Measurements from ENCODE around the gene ARHGAP18.
"Not testable (repeated sequence)": the region's sequence is repeated elsewhere in the genome, so short reads cannot be mapped to it uniquely, and the experiment has no call there.

ARHGAP18 gene

DNA sequence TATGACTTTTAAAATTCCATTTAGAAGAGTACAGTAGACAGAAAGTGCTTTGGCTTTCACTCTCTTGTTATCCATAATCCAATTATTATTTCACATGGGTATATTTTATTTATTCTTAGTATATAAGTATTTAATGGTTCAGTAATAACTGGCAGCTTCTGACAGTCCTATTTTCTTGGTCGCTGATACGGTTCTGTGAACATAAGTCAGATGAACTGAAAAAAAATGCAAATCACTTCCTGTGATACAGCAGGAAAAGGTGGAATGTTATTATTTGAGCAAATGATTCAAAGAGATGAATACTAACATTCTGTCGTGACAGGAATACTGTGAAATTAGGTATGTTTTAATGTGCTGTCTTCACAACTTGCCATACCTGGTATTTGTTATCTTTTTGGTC lies 132.3 kb downstream of the ARHGAP18 start:
- no peak for DNase-seq (ENCODE audit: low spot score)
- in situ Hi-C loops (cut with MboI; ENCODE audit: low pct_unique_long_range_greater_than_20kb, low sequenced_read_pairs, unreplicated experiment) = no loop called here
- TF ChIP-seq, protein P1, sequence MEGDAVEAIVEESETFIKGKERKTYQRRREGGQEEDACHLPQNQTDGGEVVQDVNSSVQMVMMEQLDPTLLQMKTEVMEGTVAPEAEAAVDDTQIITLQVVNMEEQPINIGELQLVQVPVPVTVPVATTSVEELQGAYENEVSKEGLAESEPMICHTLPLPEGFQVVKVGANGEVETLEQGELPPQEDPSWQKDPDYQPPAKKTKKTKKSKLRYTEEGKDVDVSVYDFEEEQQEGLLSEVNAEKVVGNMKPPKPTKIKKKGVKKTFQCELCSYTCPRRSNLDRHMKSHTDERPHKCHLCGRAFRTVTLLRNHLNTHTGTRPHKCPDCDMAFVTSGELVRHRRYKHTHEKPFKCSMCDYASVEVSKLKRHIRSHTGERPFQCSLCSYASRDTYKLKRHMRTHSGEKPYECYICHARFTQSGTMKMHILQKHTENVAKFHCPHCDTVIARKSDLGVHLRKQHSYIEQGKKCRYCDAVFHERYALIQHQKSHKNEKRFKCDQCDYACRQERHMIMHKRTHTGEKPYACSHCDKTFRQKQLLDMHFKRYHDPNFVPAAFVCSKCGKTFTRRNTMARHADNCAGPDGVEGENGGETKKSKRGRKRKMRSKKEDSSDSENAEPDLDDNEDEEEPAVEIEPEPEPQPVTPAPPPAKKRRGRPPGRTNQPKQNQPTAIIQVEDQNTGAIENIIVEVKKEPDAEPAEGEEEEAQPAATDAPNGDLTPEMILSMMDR (IDR thresholded peaks at IDR 0.05; ENCODE audit: extremely low read depth, insufficient read depth, missing control alignments) = no peak

DNA sequence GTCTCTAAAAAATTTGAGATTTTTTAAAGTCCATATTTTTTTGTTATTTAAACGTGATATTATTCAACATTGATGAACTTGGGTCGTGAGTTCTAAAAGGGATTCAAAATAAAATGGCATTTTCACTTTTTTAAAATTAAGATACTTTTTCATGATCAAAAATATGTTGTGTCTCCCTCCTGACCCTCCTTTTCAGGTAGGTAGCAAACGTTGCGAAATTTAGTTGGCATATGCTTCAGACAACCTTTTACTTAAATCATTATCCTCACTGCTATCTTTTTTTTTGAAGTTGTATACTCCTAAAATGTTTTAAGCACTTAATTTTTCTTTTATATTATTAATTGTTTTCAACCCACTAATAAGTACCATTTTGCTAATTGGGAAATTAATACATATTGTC lies 133.5 kb downstream of the ARHGAP18 start:
- no peak for DNase-seq (ENCODE audit: low spot score)
- in situ Hi-C loops (cut with MboI; ENCODE audit: low pct_unique_long_range_greater_than_20kb, low sequenced_read_pairs, unreplicated experiment) = no loop called here
- TF ChIP-seq, protein P1 (IDR thresholded peaks at IDR 0.05; ENCODE audit: extremely low read depth, insufficient read depth, missing control alignments) = no peak

DNA sequence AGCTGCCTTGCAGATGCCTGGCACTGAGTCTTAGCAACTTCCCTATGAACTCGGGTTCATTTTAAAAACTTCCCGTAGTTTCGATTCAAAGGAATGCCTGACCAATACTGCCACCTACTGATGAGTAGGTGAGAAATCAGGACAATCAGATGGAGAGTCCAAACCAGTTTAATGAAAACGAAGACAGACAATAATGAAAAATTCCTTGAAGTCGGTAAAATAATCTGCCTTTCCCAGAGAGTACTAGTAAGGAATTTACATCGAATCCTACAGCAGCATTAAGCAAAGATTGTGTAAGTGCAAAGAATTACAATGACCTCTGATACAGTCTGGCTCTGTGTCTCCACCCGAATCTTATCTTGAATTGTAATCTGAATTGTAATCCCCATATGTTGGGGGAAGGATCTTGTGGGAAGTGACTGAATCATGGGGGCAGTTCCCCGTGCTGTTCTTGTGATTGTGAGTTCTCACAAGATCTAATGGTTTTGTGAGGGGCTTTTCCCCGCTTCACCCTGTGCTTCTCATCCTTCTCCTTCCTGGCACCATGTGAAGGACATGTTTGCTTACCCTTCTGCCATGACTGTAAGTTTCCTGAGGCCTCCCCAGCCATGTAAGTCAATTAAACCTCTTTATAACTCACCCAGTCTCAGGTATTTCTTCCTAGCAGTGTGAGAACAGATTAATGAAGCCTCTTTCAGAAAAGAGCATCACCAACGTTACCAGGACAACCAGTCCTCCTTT lies 134.4 kb downstream of the ARHGAP18 start:
- no peak for DNase-seq (ENCODE audit: low spot score)
- in situ Hi-C loops (cut with MboI; ENCODE audit: low pct_unique_long_range_greater_than_20kb, low sequenced_read_pairs, unreplicated experiment) = no loop called here

DNA sequence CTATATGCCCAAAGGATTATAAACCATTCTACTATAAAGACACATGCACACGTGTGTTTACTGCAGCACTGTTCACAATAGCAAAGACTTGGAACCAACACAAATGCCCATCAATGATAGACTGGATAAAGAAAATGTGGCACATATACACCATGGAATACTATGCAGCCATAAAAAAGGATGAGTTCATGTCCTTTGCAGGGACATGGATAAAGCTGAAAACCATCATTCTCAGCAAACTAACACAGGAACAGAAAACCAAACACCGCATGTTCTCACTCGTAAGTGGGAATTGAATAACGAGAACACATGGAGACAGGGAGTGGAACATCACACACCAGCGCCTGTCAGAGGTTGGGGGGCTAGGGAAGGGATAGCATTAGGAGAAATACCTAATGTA lies 135.4 kb downstream of the ARHGAP18 start:
- DNase-seq (ENCODE audit: low spot score); in situ Hi-C loops (cut with MboI; ENCODE audit: low pct_unique_long_range_greater_than_20kb, low sequenced_read_pairs, unreplicated experiment): not testable (repeated sequence)

More for the DNA sequence above, 134.4 kb downstream of the ARHGAP18 start:
- TF ChIP-seq, protein P1 (IDR thresholded peaks at IDR 0.05; ENCODE audit: extremely low read depth, insufficient read depth, missing control alignments) = peak; percentile 19

DNA sequence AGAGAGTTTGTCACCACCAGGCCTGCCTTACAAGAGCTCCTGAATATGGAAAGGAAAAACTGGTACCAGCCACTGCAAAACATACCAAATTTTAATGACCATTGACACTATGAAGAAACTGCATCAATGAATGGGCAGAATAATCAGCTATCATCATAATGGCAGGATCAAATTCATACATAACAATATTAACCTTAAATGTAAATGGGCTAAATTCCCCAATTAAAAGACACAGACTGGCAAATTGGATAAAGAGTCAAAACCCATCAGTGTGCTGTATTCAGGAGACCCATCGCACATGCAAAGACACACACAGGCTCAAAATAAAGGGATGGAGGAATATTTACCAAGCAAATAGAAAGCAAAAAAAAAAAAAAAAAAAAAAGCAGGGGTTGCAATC lies 139.0 kb downstream of the ARHGAP18 start:
- DNase-seq (ENCODE audit: low spot score); in situ Hi-C loops (cut with MboI; ENCODE audit: low pct_unique_long_range_greater_than_20kb, low sequenced_read_pairs, unreplicated experiment): not testable (repeated sequence)

DNA sequence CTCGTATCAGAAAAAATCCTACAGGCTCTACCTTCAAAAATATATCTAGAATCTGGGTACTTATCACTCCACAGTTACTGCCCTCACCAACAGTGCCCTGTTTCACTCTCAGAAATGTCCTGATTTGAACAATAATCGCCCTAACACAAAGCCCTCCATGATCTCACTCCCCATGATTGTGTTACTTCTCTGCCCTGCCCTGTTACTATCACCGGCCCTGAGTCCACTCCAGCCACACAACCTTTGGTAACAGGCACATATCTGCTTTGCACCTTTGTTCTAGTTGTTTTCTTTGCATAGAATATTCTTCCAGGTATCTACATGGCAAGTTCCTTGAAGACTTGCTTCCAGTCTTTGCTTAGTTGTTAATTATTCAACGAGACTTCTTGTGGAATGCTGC lies 142.0 kb downstream of the ARHGAP18 start:
- in situ Hi-C loops (cut with MboI; ENCODE audit: low pct_unique_long_range_greater_than_20kb, low sequenced_read_pairs, unreplicated experiment) = no loop called here
- TF ChIP-seq, protein P1 (IDR thresholded peaks at IDR 0.05; ENCODE audit: extremely low read depth, insufficient read depth, missing control alignments) = no peak
- DNase-seq (ENCODE audit: low spot score) = no peak

DNA sequence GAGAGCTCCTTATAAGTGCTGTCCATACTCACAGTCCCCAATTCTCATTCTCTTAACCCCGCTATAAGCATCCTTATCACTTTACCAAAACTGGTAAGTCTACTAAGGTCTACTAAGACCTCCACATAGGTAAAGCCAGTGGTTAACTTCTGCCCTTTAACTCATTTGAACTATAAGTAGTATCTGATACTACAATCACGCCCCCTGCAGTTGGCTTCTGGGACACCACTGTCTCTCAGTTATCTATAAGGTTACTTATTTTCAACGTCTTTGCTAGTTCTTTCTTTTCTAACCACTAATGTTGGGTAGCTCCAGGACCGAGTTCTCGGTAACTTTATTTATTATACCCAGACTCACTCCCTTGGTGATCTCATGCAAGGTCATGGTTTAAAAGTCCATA lies 142.6 kb downstream of the ARHGAP18 start:
- DNase-seq (ENCODE audit: low spot score) = no peak
- in situ Hi-C loops (cut with MboI; ENCODE audit: low pct_unique_long_range_greater_than_20kb, low sequenced_read_pairs, unreplicated experiment) = no loop called here
- TF ChIP-seq, protein P1 (IDR thresholded peaks at IDR 0.05; ENCODE audit: extremely low read depth, insufficient read depth, missing control alignments) = peak; percentile 26

DNA sequence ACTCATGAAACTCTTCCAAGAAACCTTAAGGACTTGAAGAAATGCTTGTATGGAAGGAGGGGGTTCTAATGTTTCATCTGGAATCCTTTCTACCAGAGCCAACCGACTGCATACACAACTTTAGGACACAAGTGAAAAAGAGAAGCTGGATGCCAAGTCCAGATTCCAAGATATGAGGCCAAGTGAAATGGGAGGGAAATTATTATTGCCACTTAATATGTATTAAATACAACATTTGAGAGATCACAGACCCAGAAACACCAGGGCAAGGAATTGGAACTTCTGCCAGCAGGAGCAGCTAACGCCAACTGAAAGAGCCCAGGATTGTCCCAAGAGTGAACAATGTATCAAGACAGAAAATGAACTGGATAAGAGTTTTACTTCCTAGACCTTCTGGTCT lies 144.2 kb downstream of the ARHGAP18 start:
- TF ChIP-seq, protein P1 (IDR thresholded peaks at IDR 0.05; ENCODE audit: extremely low read depth, insufficient read depth, missing control alignments) = no peak
- in situ Hi-C loops (cut with MboI; ENCODE audit: low pct_unique_long_range_greater_than_20kb, low sequenced_read_pairs, unreplicated experiment) = no loop called here
- DNase-seq (ENCODE audit: low spot score) = no peak
